GM19240 (cell line): ENCODE data around the gene ADGRA1.
"Not testable (repeated sequence)": the region's sequence is repeated elsewhere in the genome, so short reads cannot be mapped to it uniquely, and the experiment has no call there.

ENCODE experiments used
- DNase-seq: peaks from one replicate; pipeline ENCODE4 v3.0.0; 2011; ENCODE audit warnings: low spot score; ENCODE audit not compliant: insufficient read length

ADGRA1 gene

DNA sequence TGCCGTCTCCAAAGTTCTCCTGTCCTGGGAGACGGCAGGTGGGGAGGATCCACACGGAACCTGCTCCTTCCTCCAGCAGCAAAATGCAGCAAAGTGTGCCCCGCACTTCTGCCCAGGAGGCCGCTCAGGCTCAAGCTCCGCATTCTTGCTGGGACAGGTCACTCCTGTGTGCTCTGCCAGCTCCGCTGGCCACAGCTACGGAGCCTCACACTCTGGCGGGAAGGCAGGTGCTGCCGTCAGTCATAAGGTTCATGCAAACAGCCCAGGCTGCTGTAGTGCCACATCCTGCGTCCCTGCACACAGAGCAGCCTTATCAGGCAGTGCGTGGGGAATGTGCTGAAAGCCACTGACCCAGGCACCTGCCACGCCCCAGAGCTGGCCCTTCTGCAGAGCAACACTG, 22.4 kb downstream of the ADGRA1 start:
- DNase-seq: no peak

DNA sequence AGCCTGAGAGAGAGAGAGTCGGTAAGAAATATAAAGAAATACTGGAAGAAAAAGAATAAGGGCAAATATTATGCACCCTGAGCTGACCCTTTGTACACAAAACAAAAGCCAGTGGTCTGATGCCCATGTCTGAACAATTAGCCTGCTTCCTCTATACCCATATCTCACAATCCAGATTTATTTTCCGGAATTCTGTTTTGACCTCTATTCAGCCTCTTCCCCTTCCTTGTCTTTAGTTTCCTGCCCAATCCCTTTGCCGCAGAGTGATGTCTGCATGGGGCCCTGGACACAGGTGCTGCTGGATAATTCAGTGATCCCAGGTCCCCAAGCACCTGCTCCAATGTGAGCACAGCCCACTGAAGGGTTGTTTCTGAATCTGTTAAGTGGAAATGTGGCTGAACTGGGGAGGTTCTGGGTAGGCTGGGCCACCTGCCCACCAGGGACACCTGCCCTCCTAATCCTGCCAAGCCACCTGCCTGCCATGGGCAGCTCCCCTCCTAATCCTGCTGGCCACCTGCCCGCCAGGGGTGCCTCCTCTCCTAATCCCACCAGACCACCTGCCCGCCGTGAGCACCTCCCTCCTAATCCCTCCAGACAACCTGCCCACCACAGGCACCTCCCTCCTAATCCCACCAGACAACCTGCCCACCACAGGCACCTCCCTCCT, 23.0 kb downstream of the ADGRA1 start:
- no peak for DNase-seq

DNA sequence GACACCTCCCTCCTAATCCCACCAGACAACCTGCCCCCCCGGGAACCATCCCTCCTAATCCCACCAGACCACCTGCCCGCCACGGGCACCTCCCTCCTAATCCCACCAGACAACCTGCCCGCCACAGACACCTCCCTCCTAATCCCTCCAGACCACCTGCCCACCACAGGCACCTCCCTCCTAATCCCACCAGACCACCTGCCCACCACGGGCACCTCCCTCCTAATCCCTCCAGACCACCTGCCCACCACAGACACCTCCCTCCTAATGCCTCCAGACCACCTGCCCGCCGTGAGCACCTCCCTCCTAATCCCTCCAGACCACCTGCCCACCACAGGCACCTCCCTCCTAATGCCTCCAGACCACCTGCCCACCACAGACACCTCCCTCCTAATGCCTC, 23.9 kb downstream of the ADGRA1 start:
- not testable (repeated sequence) for DNase-seq

- no peak for DNase-seq
Observed at GRCh38 chr10:133113146-133113830, 25.6 kb downstream of the ADGRA1 start.

DNA sequence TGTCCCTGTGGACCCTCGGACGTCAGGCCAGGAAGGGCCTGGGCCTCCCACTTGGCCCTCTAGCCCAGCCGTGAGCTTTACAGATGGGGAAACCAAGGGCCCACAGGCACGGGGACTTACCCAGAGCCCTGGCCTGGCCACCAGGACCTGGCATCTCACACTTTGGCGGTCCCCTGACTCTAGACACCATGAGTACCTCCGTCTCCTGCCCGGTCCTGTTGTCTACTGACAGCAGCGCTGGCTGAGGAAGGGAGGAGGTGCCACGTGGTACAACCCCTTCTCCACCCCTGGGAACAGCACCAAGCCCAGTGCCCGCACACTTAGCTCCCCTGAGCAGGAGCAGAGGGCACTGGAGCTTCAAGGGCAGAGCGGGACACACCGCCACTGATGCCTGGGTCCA, 26.1 kb downstream of the ADGRA1 start:
- DNase-seq: no peak

GRCh38 chr10:133114251-133114650, 26.5 kb downstream of the ADGRA1 start:
- no peak for DNase-seq

DNA sequence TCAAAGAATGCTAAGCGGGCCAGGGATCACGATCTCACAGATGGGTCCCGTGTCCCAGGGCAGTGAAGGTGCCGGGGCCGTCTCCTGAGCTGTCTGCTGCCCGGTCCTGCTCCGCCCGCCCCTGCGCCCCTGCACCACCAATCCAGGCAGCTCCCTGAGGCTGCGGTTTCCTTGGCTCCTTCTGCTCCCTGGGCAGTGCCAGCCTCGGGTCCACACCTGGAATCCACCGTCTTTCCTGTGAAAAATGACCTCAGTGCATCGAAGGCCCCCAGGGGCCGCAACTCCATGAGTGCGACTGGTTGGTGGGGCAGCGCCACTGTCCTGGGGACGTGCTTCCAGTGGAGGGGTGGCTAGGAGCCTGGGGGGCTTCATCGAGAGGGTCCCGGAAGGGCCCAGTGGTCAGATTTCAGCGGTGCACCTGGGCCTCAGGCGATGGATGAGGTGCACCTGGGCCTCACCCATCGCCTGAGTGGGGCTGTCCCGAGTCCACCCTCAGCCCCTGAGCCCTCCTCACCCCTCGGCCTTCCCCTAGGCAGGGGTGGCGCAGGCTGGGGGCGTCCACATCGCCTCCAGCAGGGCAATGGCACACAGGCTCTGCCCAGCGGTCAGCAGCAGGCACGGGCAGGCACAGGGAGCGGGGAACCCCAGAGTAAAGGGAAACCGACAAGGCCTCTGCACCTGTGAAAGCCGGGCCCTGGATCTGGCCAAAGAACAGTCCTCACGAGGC, 27.2 kb downstream of the ADGRA1 start:
- DNase-seq: no peak

- DNase-seq: no peak
Observed at GRCh38 chr10:133115453-133115842, 27.7 kb downstream of the ADGRA1 start.

GRCh38 chr10:133115976-133116375, 28.3 kb downstream of the ADGRA1 start:
- DNase-seq: no peak

GRCh38 chr10:133116455-133116854, 28.7 kb downstream of the ADGRA1 start:
- no peak for DNase-seq

DNA sequence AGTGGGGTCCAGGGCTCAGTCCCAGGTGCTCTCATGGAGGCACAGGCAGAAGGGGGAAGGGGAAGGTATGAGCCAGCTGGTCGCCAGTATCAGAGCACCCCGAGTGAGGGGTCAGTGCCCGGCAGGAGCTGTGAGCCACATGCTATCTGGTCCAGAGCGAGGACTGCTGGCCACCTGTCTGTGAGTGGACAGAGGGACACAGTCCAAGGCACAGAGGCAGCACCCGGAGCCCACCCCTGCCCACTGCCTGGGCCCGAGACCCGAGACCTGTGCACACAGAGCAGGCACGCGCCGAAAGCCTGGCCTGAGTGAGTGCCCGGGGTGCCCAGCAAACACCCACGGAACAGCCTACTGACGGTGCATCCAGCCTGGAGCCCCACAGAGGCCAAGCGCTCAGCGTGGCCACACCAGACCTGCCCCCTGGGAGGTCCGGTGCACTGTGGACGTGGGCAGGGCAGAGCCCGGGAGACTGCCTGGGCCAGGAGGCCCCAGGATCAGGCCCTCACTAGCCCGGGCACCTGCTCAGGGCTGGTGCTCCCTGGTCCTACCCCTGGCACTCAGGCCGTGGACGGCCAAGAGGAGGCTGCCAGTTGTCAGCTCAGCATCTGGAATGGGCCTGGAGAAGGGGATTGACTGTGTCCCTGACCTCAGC, 29.4 kb downstream of the ADGRA1 start:
- no peak for DNase-seq

DNA sequence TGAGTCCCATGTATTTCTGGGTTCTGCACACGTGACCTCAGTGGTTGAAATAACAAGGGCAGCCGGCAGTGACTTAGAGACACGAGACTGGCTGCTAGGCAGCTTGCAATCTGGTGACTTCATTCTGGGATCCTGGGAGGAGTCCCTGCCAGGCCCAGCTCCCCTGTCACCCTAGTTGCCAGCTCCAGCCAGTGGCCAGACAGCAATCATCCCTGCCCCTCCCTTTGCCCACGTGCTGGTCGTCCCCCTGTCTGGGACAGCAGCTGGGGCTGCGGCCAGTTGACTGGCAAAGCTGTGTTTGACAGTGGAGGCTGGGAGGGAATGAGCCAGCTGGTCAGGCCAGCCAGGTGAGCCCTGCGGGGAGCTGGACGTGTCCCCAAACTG, 30.0 kb downstream of the ADGRA1 start:
- DNase-seq: no peak

GRCh38 chr10:133121479-133121878, 33.8 kb downstream of the ADGRA1 start:
- no peak for DNase-seq

GRCh38 chr10:133122171-133122935, 34.6 kb downstream of the ADGRA1 start:
- DNase-seq: no peak

GRCh38 chr10:133123050-133123745, 35.5 kb downstream of the ADGRA1 start:
- DNase-seq: no peak

DNA sequence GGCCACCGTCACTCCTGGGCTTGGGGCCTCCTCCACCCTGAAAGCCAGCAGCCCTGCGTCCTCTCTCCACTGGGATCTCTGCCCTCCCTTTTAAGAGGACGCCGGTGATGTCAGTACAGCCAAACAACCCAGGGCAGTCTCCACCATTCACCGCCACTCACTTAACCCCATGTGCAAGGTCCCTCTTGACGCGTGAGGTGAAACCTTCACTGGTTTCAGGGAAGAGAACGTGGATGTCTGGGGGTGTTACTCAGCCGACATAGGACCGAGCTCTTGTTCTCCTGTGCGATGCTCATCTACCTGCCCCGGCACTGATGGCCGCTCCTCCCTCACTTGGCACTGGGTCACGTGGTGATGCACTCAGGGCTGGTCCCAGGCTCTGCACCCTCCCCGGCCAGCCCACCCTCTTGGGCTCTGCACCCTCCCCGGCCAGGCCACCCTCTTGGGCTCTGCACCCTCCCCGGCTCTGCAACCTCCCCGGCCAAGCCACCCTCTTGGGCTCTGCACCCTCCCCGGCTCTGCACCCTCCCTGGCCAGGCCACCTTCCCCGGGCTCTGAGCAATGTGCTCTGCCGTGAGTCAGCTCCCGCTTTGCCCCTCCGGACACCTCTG, 36.1 kb downstream of the ADGRA1 start:
- DNase-seq: no peak

- no peak for DNase-seq
Observed at GRCh38 chr10:133124357-133125211, 36.9 kb downstream of the ADGRA1 start.

- DNase-seq: no peak
Observed at GRCh38 chr10:133125901-133126300, 38.2 kb downstream of the ADGRA1 start.
